ENCODE data around the gene ASB10.
A peak's percentile ranks its signal among the peaks of the same experiment; 100 is the strongest.

Gene ASB10

GRCh38 chr7:151187409-151188251 lies 580 bp upstream of the ASB10 start:
- no peak for DNase-seq

DNA sequence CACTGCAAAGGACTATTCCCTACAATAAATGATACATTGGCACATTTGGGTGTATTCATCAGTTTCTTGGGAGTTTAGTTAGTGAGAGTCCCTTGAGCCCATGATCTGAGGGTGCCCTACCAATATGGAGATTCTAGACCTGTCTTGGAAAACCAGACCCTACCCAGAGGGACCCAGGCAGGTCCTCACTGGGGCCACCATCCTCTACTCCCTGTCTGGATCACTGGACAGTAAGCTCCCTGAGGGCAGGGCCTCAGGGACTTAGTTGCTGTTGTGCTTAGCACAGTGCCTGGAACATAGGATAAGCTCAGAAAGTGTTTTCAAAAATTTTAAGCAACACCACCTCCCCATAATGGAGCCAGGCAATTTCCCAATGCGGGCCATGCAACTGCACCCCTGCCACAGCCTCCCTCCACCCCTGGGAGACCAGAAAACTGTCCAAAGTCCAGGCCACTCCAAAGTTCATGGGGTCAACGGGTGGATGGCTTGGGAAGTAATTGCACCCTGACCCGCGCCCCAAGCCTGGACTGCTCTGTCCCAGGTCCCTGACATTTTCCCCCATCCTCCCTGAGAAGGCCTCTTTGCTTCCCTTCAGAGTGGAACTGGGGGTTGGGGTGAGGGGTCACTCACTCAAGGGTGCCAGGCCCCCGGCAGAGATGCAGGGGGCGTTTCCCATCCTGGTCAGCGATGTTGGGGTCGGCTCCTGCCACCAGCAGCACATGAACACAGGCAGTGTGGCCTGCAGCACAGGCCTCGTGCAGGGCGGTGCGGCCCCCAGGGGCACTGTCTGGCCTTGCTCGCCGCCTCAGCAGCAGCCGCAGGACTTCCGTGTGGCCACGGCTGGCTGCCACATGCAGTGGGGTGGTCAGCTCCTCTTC lies 1.0 kb downstream of the ASB10 start:
- no peak for DNase-seq

DNA sequence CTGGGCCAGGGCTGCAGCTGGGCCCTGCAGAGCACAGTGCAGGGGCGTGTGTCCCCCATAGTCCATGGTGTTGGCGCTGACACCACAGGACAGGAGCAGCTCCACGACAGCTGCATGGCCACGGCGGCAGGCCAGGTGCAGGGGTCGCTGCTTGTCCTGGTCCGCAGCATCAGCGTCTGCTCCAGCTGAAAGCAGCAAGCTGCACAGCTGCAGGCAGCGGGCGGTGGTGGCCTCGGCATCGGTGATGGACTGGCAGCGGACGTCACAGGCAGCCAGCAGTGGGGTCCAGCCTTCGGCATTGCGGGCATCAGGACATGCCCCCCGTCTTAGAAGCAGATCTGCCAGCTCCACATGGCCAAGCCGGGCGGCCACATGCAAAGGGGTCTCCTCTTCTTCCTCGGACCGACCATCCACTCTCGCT lies 6.0 kb downstream of the ASB10 start:
- DNase-seq: no peak

GRCh38 chr7:151179946-151180345 lies 7.1 kb downstream of the ASB10 start:
- DNase-seq: no peak

DNA sequence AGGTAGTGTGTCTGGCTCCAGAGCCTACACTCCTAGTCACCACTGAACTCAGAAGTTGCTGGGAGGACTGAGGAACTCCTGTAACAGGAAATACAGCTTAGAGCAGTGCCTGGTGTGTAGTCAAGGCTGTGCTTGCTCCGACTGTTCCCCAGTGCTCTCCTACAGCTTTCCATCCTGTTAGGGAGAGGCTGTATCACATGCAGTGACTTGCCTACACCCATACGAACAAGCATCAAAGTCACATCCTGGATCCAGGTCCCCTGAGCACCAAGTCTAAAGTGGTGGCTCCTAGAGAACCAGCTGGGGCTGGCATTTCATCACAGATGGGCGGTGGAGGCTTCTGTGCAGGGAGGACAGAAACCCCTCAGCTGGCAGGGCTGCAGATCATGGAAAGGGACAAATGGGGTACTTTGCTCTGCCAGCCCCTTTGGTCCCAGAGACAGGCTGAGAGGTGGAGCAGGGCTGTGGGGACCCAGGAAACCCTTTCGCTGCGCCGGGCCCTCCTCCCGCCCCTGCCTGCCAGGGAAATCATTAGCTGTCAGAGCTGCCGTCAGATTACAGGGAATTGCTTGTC lies 7.7 kb downstream of the ASB10 start:
- no peak for DNase-seq

- DNase-seq: no peak
These were observed 8.2 kb downstream of the ASB10 start for GRCh38 chr7:151178831-151179230.

- DNase-seq: no peak
These were observed 8.8 kb downstream of the ASB10 start for GRCh38 chr7:151178236-151178635.

DNA sequence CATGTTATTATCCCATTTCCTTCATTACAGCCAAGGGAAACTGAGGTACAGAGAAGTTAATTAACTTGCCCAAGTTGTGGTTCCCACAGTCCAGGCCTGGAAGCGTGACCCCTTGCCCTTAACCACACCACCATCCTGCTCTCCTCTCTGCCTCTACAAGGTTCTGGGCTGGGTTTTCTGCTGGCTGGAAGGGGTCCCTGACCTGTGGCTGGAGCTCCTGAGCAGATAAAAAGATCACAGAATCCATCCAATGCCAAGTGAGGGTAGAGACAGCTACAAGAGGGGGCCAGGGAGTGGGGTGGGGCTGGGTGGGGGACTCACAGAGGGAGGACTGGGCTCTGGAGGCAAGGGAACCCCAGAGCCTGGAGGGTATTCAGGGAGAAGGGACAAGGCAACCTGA lies 9.7 kb downstream of the ASB10 start:
- no peak for DNase-seq

GRCh38 chr7:151176401-151176800 lies 10.6 kb downstream of the ASB10 start:
- no peak for DNase-seq

DNA sequence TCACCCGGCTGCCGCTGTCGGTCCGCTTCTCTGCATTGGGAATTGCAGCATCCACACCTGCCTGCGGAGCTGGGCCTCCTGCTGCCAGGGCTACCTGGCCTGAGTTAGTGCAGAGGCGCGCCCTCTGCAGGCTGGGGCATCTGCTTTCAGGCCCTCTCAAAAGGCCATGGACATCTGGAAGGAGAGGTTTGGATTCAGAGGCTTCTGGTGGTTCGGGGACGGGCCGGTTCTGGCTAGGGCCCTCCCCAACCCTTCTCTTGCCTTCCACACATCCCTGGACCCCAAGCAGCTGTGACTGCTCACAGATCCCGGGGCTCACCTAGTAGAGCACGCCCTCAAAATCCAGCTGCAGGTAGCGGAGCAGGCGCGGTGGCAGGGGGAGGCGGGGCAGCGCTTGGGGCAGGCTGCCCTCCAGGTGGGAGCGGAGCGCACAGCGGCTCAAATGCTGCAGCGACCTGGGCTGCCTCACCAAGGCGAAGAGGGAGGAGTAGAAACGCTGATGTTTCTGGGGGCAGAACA lies 11.2 kb downstream of the ASB10 start:
- no peak for DNase-seq

- DNase-seq: no peak
These were observed 11.8 kb downstream of the ASB10 start for GRCh38 chr7:151175047-151175792.

- no peak for DNase-seq
These were observed 12.6 kb downstream of the ASB10 start for GRCh38 chr7:151174246-151175046.

GRCh38 chr7:151173386-151174245 lies 13.4 kb downstream of the ASB10 start:
- DNase-seq: no peak

GRCh38 chr7:151172273-151173141 lies 14.5 kb downstream of the ASB10 start:
- peak; percentile 64 for DNase-seq

DNA sequence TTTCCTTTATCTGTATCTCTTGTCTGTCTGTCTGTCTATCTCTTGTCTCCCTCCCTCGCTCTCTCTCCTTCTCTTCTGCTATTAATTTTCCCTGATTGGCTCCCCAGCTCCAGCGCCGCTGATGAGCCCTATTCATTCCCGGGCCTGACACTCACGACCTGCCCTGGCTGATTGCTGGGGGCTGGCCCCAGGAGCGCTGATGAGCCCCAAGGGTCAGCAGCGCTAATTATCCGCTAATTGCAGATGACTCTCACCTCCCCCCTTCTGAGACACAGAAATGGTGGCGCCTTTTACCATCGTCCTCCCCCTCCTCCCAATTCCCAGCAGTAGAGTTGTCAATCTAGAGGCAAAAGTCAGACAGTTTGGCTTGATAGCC lies 18.3 kb downstream of the ASB10 start:
- no peak for DNase-seq

DNA sequence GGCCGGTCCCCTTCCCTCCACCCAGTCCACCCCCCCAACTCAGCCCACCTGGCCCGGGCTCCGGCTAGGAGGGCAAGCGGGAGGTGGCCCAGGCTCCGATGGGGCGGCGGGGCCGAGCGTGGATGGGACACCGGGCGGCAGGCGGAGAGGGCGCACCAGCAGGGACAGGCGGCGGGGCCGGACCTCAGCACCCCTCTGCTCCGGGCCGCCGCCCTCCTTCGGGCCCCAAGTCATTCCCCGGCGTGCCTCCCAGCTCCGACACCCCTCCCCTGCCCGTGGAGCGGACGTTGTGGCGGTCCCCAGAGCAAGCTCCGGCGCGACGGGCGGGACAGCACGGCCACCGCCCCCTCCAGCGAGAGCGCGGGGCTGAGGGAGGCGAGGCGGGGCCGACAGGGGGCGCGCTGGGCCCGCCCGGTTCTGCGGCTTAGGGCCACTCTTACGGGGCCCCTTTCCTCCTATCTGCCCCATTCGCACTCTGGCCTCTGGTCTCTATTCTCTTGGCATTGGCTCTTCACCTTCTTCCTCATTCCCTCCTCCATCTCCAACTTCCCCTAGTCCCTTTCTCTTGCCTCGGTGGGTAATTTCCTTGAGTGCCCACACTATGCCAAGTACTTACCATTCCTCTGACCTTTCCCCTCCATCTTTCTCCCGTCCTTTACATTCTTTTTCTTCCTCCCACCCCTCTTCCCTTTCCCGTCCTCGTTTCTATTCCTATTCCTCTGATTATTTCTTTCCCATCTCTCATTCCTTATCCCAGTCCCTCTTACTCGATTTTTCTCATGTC lies 18.9 kb downstream of the ASB10 start:
- DNase-seq: peak; percentile 38

GRCh38 chr7:151167197-151167961 lies 19.7 kb downstream of the ASB10 start, which contains the start of gene GBX1:
GBX1 (minus strand) TSS chr7:151167694; CDS start chr7:151167548, 146 bp downstream.
- no peak for DNase-seq

Data from activated gamma-delta T cell (primary cell).